ENCODE measurements around the gene BMP7.

BMP7 gene

GRCh38 chr20:57266291-57267157, at the start of gene BMP7:
Gene BMP7 (minus strand): TSS chr20:57266641. CDS start chr20:57266122, 519 bp downstream.
- no peak for DNase-seq

GRCh38 chr20:57315976-57316480, 49.6 kb upstream of the BMP7 start:
- DNase-seq = no peak

GRCh38 chr20:57315083-57315975, 48.9 kb upstream of the BMP7 start:
- DNase-seq = no peak

- DNase-seq = no peak
Observed at GRCh38 chr20:57313951-57314350, 47.5 kb upstream of the BMP7 start.

DNA sequence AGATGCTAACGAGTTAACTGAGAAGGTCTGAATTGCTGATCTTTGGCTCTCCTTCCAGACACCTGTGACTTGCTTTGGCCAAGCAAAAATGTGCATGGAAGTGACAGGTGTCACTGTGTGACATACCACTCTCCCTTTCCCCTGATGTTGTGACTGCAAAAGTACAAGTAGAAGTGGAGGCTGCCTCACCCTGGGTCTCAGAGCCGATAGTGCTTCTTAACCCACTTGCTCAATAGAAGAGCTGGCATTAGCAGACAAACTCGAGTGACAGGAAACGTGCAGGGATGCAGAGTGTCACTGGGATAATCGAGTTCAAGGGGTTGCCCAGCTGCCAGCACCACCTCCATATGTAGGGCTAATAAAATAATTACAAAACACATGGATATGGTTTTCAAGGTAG, 46.8 kb upstream of the BMP7 start:
- no peak for DNase-seq

DNA sequence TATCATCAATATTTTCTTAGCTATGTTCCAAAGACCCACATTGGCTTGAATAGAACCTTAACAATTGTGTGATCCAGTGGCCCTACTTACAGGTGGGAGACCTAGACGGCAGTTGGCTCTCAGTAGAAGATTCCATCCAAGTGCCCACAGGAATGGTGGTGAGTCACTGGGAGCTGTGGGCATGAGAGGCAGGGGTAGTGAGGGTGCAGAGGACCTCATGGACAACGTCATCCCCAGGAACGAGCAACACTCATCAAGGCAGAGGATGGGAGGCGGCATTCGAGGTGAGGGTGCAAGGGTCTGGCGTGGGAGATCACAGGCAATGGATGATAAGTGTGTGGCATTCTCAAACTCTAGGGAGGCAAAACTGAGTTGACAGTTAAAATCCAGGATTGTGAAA, 45.7 kb upstream of the BMP7 start:
- no peak for DNase-seq

- no peak for DNase-seq
Observed at GRCh38 chr20:57310821-57311514, 44.5 kb upstream of the BMP7 start.

DNA sequence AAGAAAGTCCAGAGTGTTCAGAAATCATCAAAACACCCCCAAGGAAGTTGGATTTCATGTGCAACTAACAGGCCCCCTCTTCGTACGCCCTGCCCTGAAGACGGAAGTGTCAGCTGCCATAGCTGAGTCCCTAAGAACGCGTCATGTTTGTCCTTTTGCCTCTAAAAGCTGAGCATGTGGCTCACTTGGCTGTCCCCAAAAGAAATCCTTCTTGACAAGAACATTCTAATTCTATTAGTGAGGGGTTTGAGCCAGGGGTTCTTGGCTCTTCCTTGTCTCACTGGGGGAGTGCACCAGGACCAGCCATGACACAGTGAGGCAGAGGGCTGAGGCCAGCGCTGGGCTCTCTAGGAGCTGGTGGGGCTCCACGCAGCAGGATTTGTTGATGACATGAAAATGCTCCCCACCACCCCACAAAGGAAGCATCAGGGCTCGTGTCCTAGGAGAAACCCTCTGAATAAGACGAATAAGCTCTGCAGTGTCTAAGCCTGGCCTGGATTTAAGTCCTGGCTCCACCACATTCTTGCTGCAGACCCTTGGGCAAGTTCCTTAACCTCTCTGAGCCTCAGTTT, 43.2 kb upstream of the BMP7 start:
- DNase-seq = no peak

GRCh38 chr20:57308451-57309271, 42.2 kb upstream of the BMP7 start:
- no peak for DNase-seq

DNA sequence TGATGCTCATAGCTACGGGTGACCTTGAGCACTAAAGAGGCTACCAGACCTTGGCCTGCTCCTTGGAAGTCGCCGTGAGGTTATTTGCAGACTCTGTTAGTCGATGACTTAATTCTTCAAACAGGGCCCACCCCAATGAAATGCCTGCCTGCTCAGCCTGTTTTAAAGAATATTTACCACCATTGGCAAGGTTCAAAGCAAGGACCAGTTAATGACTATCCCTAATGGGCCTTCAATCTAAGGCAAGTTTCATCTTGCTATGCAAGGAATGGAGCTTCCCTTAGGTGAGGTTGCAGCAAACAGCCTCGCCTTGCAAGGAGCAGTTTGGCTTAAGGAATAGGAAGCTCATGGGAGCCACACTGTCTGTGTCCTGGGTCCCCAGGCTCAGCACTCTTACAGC, 40.3 kb upstream of the BMP7 start:
- DNase-seq = no peak

DNA sequence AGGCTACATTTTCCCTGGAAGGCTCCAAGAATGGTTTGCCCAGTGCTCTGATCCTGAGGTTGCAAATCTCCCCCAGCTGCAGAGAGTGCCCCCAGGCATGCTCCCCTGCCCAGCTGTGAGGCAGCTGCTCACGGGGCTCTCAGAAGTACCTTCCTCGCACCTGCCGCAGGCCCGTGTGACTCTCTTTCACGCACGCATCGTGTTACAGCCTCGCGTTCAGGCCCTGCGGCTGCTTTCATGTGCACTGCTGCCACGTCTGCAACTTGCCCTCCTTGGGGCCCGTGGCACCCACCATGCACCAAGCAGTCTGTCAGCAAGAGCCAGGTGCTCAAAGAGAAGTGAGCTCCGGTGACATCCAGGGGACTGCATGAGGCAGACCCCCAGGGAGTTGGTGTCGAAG, 34.6 kb upstream of the BMP7 start:
- DNase-seq = no peak

- DNase-seq = no peak
Observed at GRCh38 chr20:57298457-57298856, 32.0 kb upstream of the BMP7 start.

- DNase-seq = no peak
Observed at GRCh38 chr20:57294550-57294949, 28.1 kb upstream of the BMP7 start.

- no peak for DNase-seq
Observed at GRCh38 chr20:57293995-57294394, 27.6 kb upstream of the BMP7 start.

DNA sequence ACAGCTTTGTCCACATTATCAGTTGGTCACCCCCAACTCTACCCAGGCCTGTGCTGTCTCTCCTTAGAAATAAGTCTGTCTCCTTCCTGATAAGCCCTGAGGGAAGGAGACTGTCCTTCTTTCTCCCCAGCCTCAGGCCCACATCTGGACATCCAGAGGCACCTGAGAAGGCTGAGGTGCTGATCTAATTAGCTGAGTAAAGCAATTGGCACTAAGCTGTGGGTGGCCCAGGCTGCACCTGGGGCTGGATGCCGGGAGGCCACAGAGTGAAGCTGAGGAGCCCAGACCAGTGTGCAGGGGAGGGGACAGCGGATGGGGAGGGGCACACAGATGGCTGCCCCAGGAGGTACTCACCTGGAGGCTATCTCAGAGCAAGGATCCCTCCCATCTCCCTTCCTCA, 26.2 kb upstream of the BMP7 start:
- DNase-seq = no peak

DNA sequence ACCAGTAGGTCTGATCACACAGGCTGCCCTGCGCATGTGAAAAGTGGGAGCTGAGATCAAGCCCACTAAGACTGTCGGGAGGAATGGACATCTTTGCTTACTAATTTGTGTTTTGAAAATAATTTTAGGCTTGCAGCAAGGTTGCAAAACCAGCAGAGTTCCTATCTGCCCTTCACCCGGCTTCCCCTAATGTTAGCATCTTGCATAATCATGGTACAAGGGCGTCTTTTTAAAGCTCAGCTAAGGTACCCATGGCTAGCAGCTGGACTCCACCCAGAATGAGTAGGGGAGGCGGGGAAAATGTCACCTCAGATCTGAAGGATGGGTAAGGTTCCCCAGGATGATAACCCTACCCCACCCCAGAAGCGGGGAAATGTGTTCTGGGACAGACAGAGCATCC, 25.3 kb upstream of the BMP7 start:
- DNase-seq = no peak

DNA sequence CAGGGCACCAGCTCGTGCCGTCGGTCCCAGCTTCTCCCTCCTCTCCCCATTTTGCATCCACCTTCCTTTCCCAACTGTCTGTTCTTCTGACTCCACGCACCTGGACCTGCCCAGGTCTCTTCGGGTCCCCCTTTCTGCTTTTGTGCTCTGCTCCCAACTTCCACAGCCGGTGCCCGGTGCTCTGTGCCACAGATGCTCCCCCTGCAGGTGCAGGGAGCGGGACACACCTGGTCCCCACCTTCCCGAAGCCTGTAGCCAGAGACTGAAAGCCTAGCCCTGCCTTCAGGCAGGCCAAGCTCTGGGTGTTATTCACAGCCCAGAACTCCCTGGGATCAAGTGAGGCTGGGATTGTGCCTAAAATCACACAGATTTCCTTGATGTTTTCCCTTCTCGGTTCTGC, 24.6 kb upstream of the BMP7 start:
- DNase-seq = no peak

DNA sequence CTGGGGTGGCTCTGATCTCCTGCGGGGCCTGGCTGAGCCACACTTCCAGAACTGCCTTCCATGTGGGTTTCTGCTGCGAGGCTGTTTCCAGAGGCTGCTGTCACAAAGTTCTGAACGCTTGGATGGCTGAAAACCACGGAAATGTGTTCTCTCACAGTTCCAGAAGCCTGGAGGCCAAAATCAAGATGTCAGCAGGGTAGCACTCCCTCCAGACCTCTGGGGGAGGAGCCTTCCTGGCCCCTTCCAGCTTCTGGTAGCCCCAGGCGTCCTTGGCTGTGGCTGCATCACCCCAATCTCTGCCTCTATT, 23.7 kb upstream of the BMP7 start:
- no peak for DNase-seq

- DNase-seq = no peak
Observed at GRCh38 chr20:57289391-57290177, 23.1 kb upstream of the BMP7 start.

GRCh38 chr20:57288651-57289277, 22.3 kb upstream of the BMP7 start:
- DNase-seq = no peak

DNA sequence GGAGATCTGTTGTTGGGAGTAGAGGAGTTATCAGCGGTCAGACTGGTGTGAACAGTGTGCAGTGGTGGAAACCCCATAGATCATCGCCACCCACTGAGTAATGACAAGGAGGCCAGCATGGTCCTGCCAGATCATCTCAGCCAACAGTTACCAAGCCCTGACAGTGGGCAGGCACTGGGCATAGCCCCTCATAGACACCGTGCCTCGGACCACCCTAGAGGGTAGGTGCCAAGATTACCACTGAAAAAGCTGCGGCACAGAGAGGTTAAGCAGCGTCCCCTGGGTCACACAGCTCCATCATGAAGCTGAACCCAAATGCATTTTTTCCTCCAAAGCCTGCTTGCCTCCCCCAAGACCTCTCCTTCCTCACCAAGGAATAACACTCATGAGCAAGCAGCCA, 21.5 kb upstream of the BMP7 start:
- DNase-seq = no peak

All from NCI-H1694 (cell line).